ENCODE results near the gene PSORS1C1. TPM values are rescaled to one million over a fixed set of nuclear protein-coding genes. Genes with fewer than 3 reads are reported as not detected.
"Not testable (repeated sequence)": the region's sequence is repeated elsewhere in the genome, so short reads cannot be mapped to it uniquely, and the experiment has no call there.

Gene PSORS1C1
- total and polyA plus RNA-seq, 9 donors, result 0.45 to 7.8 (median 2.3) TPM

DNA sequence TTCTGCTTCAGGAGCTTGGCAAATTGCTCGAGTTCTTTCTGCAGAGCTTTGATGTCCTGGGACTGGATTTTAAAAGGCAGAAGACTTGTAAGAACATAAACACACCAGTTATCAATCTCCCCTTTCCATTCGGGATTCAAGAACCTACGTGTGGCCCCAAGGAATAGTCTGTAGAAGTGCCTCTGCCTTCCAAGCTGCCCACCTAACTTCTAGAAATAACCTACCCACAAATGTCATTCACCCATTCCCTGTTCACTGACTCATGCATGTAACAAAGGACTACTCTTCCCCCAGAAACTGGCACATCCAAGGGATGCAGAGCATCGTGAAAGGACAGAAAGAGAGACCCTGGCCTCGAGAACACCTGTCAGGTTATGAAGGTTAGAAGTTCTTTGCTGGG lies 51.4 kb downstream of the PSORS1C1 start:
- TF ChIP-seq POLR2A (IDR thresholded peaks at IDR 0.05) (no peak), EP300 (IDR thresholded peaks at IDR 0.05) (no peak)
- TF ChIP-seq, protein P1, sequence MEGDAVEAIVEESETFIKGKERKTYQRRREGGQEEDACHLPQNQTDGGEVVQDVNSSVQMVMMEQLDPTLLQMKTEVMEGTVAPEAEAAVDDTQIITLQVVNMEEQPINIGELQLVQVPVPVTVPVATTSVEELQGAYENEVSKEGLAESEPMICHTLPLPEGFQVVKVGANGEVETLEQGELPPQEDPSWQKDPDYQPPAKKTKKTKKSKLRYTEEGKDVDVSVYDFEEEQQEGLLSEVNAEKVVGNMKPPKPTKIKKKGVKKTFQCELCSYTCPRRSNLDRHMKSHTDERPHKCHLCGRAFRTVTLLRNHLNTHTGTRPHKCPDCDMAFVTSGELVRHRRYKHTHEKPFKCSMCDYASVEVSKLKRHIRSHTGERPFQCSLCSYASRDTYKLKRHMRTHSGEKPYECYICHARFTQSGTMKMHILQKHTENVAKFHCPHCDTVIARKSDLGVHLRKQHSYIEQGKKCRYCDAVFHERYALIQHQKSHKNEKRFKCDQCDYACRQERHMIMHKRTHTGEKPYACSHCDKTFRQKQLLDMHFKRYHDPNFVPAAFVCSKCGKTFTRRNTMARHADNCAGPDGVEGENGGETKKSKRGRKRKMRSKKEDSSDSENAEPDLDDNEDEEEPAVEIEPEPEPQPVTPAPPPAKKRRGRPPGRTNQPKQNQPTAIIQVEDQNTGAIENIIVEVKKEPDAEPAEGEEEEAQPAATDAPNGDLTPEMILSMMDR (IDR thresholded peaks at IDR 0.05), result no peak
- no peak overlapping the region for H3K4me3 ChIP-seq
- H3K4me1 ChIP-seq (ENCODE audit: insufficient read depth), result no peaks in the 10 kb centered on the region
- intact Hi-C loops (cut with DNase I), result no loop called here
- H3K27me3 ChIP-seq, result no peaks in the 10 kb centered on the region
- DNase-seq, result no peak
- no peak overlapping the region for H3K27ac ChIP-seq
- no peaks in the 10 kb centered on the region for H3K9me3 ChIP-seq
- no peaks in the 10 kb centered on the region for H3K36me3 ChIP-seq
- 66 to 74% (median 70%) methylated on average over 5 of the region's 5 CpGs for WGBS, 3 donors

DNA sequence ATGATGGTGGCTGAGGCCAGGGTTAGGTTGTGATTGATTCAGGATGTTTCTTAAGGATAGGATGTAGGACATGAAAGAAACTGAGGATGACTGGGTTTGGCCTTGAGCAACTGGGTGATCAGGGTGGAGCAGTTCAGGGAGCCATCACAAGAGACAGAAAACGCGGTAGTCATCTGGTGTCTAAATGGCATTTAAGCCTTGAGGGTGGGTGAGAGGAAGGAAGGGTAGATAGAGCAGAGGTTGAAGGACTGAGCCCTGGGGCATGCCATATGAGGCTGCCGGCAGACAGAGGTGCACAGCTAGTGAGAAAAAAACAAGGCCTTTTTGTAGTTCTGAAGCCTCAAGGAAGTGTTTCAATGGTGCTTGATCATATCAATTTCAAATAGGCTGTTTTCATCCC lies 54.0 kb downstream of the PSORS1C1 start:
- Histone ChIP-seq H3K27me3 (no peaks in the 10 kb centered on the region), H3K9me3 (no peaks in the 10 kb centered on the region), H3K27ac (no peak overlapping the region), H3K4me3 (no peak overlapping the region), H3K4me1 (ENCODE audit: insufficient read depth) (no peaks in the 10 kb centered on the region), H3K36me3 (no peaks in the 10 kb centered on the region)
- intact Hi-C loops (cut with DNase I), result no loop called here
- DNase-seq, result no peak
- TF ChIP-seq, protein P1 (IDR thresholded peaks at IDR 0.05), result no peak
- no peak for TF ChIP-seq EP300 (IDR thresholded peaks at IDR 0.05)
- no peak for TF ChIP-seq POLR2A (IDR thresholded peaks at IDR 0.05)
- 61 to 73% (median 65%) methylated on average over 3 of the region's 3 CpGs for WGBS, 3 donors

DNA sequence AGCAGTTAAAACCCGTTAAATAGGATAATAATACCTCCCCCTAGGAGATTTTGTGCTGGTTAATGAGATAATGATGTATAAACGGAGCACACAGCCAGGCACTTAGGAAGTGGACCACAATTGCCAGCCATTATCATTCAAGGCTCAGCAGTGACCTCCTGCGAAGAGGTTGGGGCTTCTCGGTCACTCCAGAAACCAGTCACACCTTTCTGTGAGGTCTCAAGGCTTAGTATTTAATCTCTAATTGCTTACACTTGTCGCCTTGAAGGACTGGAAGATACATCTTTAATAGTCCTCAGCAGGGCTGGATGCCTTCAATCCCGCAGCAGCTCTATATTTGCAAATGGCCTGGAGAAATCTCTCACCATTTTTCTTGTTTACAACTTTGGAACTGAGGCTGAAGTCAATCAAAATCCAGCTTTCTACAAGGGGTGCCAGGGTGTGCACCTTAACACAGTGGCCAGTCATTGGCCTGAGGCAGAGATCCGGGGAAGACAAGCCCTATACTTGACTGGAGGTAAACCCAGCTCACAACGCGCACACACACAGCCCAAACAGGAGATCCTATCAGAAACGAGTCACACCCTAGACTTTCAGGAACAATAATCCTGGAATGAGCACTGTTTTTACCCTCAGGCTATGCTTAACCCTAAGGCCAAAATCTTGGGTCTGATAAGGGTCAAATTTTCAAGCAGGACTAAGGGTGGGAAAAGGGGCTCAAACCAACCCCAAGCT lies 54.7 kb downstream of the PSORS1C1 start:
- 69 to 76% (median 75%) methylated on average over 10 of the region's 10 CpGs for WGBS, 3 donors
- Histone ChIP-seq H3K27ac (no peak overlapping the region), H3K36me3 (no peaks in the 10 kb centered on the region), H3K4me1 (ENCODE audit: insufficient read depth) (no peaks in the 10 kb centered on the region), H3K9me3 (no peaks in the 10 kb centered on the region), H3K4me3 (no peak overlapping the region), H3K27me3 (no peaks in the 10 kb centered on the region)
- TF ChIP-seq EP300 (IDR thresholded peaks at IDR 0.05) (no peak), POLR2A (IDR thresholded peaks at IDR 0.05) (no peak)
- intact Hi-C loops (cut with DNase I), result no loop called here
- no peak for DNase-seq

DNA sequence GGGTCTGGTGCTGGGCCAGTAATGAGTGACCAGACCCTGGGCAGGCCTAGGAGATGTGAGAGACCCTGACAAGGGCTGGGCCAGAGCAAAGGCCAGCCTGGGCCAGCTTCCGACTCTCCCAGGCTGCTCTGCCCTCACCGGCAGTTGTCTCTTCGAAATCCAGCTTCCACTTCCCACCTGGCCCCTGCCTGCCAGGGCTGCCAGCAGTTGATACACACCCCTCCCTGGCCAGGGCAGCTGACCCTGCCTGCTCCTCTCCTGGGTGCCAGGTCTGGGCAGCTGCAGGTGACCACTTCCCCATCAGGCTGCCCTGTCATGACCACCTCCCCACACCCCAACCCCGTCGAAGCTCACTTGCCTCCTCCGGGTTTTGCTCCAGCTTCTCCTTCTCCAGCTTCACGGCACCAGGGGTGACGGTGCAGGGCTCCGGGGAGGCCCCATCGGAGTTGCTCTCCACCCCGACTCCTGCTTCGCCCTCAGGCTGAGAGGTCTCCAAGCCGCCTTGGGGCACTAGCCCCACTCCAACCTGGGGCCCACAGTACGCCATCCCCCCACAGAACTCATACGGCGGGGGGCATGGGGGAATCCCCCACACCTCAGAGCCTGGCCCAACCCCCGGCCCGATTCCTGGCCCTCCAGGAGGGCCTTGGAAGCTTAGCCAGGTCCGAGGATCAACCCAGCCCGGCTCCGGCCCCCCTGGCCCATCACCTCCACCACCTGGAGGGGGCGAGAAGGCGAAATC lies 55.4 kb downstream of the PSORS1C1 start:
- WGBS, 3 donors, result 52 to 55% (median 54%) methylated on average over 17 to 23 of the region's 23 CpGs
- H3K9me3 ChIP-seq; H3K36me3 ChIP-seq; H3K27me3 ChIP-seq; H3K4me3 ChIP-seq; intact Hi-C loops (cut with DNase I); DNase-seq; H3K27ac ChIP-seq; H3K4me1 ChIP-seq (ENCODE audit: insufficient read depth): not testable (repeated sequence)

DNA sequence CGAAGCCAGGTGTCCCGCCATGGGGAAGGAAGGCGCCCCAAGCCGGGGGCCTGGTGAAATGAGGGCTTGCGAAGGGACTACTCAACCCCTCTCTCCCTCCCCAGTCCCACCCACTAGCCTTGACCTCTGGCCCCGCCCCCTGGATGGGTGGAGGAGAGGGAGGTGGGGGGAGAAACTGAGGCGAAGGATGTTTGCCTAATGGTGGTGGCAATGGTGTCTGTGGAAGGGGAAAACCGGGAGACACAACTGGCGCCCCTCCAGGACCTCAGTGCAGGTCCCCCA lies 55.9 kb downstream of the PSORS1C1 start, which contains the start of gene POU5F1:
Gene POU5F1 (minus strand): TSS at position 83 of the 282 bp plus-strand sequence. CDS start 62 bp downstream, at position 21.
- DNase-seq, result no peak
- Histone ChIP-seq H3K4me1 (ENCODE audit: insufficient read depth) (no peaks in the 10 kb centered on the region), H3K9me3 (no peaks in the 10 kb centered on the region), H3K4me3 (no peak within 1 kb of the TSS), H3K36me3 (no peaks in the 10 kb centered on the region), H3K27me3 (no peaks in the 10 kb centered on the region), H3K27ac (no peak within 1 kb of the TSS)
- TF ChIP-seq, protein P1 (IDR thresholded peaks at IDR 0.05), result no peak
- no peak for TF ChIP-seq POLR2A (IDR thresholded peaks at IDR 0.05)
- no peak for TF ChIP-seq EP300 (IDR thresholded peaks at IDR 0.05)
- intact Hi-C loops (cut with DNase I), result no loop called here
- 45 to 51% (median 50%) methylated on average over 9 of the region's 9 CpGs for WGBS, 3 donors

All from ovary (tissue), 9 donors.